GM12892 (cell line): ENCODE results near the gene ARL15.

Experiments used
- DNase-seq: peaks from one replicate; pipeline ENCODE4 v3.0.0; 2011; ENCODE audit not compliant: insufficient read length
- FAIRE-seq: peaks from 2 replicates; lab custom pipeline; 2011; peaks lifted over from hg19 to GRCh38; lab: Jason Lieb, UNC
- POLR2A ChIP-seq: IDR thresholded peaks from 2 replicates; pipeline ENCODE4 v1.6.1; 2011; ENCODE audit warnings: low read depth, low read length, control low read depth
- POLR2AphosphoS5 ChIP-seq: IDR thresholded peaks from 2 replicates; pipeline ENCODE4 v1.6.1; 2011; ENCODE audit warnings: low read depth, low read length, control low read depth
- TAF1 ChIP-seq: IDR thresholded peaks from 2 replicates; pipeline ENCODE4 v1.6.1; 2011; ENCODE audit warnings: low read depth, mild to moderate bottlenecking, control low read depth, low read length, borderline replicate concordance

Gene ARL15

DNA sequence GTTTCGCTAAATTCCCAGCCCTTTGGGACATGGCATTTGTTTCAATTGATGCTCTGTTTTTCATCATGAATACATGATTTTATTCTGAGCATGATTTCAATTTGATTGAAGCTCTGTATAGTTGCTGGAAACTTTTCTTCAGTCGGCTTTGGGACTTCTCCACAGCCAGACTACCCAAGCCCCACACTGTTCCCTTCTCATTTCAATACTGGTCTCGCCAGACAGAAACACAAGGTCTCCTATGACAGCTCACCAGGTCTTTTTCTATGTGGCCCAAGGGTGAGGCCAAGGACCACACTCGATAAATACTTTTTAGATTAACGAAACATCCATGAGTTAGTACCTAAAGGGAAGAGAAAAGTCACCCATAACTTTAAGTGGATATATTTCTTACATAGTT lies 132.2 kb downstream of the ARL15 start:
- no peak for DNase-seq
- no peak for FAIRE-seq
- TF ChIP-seq TAF1 (no peak), POLR2A (no peak), POLR2AphosphoS5 (no peak)

DNA sequence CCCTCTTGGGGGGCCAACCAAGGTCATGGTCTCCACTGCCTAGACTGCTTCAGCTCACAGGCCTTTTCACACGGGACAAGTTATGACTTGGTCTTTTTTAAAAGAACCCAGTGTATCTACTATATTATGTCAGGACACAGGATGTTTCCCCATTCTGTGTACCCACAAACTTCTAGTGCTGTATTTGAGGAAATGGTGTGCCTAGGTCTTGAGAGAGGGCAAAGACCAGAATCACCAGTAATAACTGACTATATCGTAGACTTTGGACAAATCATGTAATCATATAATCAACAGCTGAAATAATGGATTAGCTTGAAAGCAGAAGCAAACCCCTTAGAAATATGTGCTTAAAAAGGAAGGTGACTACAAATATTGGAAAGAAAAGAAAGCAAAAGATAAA lies 133.3 kb downstream of the ARL15 start:
- TF ChIP-seq POLR2AphosphoS5 (no peak), TAF1 (no peak), POLR2A (no peak)
- no peak for FAIRE-seq
- DNase-seq, result no peak

DNA sequence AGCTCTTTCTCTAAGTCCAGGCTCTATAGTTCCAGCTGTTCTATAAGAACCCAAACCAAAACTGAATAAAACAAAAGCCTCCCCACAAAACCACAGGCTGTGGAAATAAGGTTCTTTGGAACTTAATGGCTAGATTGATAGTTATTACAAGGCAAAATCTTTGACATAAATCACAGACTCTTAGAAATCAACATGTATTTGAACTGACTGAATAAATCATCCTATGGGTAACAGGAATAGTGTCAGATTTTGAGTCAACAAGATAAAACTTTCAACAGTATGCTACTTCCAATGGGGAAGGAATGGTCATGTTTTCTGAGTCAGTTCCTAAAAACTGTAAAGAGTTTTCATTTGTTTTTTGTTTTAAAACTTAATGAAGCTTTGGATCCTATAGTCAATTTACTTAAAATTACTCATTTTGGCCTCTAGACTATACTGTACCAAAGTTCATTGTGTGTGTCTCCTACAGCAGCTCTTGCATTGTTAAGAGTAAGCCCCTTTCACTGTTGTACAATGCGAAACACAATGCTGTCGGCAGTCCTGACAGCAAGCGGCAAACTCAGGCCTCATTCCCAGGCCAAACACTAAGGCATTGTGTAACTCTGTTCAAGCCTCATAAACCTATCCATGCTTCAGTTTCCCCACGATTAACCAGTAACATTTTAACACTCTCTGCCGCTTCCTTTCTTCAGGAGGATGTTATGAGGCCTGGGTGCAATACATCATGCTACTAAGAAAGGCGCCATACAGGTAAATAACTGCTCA lies 134.1 kb downstream of the ARL15 start:
- DNase-seq, result no peak
- no peak for TF ChIP-seq POLR2AphosphoS5
- TF ChIP-seq TAF1, result no peak
- TF ChIP-seq POLR2A, result no peak
- FAIRE-seq, result no peak

DNA sequence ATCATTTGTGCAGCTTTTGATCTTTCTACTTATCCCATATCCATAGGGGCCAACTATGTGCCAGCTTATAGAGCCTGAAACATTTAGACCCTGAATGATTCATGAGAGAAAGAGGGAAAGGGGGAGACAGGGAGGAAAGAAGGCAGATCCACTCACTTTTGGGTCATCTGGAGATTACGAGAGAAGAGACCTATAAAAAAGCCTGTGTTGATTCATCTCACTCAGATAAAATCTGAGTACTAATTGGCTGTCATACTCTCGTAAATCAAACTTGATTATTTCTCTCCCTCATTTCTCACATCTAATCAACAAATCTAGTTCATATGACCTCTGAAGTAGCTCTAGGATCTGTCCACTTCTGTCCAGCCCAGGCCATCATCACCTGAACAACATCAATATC lies 137.1 kb downstream of the ARL15 start:
- DNase-seq (no peak), FAIRE-seq (no peak)
- TF ChIP-seq POLR2A, result no peak
- no peak for TF ChIP-seq TAF1
- TF ChIP-seq POLR2AphosphoS5, result no peak

DNA sequence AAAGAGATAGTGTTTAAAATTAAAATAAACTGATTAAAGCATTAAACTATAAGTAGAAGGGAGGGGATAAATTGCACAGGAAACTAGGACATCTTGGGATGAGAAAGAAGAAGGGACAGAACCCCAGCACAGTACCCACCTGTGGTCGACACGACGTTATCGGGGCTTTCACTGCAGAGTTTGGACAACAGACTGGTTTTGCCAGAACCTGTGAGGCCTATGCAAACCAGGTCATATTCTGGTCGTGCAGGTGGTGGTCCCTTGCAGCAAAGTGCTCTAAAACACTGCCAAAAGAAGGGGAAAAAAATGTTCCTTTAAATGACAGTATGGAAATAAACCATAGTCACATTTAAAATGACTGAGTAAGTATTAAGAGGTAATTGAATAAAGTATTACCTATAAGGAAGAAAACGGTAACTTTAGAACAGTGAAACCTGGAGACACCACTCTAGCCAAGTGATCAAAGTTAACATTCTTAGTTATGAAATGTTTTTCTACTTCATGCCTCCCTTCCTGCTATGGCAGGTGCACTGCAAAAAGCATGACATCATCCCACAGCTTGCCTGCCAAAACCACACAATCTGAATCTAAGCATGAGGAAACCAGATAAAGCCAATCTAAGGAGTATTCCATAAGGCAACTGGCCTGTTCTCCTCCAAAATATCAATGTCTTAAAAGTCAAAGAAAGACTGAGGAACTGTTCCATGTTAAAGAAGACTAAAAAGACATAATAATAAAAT lies 138.6 kb downstream of the ARL15 start:
- FAIRE-seq (no peak), DNase-seq (no peak)
- TF ChIP-seq TAF1 (no peak), POLR2AphosphoS5 (no peak), POLR2A (no peak)

DNA sequence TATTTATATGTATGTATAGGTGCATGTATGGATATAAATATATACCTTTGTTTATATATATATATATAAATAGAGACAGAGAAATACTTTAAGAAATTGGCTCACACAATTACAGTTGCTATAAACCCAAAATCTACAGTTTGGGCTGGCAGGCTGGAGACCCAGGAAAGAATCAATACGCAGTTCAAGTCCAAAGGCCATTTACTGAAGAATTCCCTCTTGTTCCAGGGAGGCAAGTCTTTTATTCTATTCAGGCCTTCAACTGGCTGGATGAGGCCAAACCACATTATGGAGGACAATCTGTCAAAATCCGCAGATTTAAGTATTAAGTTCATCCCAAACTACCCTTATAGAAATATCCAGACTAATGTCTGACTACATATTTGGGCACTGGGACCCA lies 144.7 kb downstream of the ARL15 start:
- FAIRE-seq (no peak), DNase-seq (no peak)
- TF ChIP-seq POLR2A (no peak), POLR2AphosphoS5 (no peak), TAF1 (no peak)

DNA sequence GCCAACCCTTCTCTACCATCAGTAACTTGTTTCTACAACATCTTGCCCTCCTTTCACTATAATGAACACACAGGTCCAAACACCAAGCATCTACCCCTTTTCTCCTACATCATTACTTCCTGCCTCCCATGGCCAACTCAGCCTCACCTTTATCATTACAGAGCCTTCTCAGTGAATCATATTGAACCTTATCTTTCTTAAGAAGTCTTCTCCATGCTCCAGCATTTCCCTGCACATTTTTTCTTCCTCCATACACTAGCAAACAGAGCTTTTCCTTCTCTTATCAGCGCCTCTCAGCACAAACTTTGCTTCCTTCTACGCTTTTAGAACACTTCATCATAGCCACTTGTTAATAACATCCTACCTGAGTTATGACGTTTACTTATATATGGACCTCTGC lies 148.2 kb downstream of the ARL15 start:
- no peak for FAIRE-seq
- TF ChIP-seq POLR2AphosphoS5 (no peak), POLR2A (no peak), TAF1 (no peak)
- no peak for DNase-seq

DNA sequence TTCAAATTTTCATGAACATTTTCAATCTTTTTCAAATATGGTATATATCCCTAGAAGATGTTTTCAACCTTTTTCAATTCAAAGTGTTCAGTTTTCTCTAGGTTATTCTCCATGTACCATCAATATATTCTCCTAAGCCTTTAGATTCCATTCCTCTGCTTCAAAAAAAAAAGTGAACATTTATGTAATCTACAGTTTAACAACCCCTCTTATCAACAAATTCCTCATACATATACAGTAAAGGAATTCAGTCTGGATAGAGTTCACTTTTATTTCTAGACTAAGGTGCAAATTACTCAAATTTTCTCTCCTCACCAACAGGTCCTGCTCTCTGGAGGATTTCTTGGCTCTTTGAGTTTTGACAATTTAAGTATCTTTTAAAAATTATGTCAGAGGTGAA lies 150.0 kb downstream of the ARL15 start:
- no peak for DNase-seq
- TF ChIP-seq TAF1 (no peak), POLR2AphosphoS5 (no peak), POLR2A (no peak)
- no peak for FAIRE-seq

DNA sequence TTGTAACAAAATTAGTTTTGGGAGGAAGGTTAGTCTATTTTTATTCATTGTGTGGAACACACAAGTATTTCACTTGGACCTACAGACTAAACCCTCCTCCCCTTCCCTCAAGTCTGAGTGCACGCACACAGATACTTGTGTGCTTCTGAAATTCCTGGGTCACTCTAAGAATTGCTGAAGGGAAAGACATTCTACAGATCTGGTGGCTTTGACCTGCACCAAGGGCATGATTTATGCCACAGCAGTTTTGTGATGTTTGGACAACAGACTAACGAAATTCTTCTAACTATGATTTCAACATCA lies 150.5 kb downstream of the ARL15 start:
- DNase-seq (no peak), FAIRE-seq (no peak)
- TF ChIP-seq TAF1 (no peak), POLR2AphosphoS5 (no peak), POLR2A (no peak)

DNA sequence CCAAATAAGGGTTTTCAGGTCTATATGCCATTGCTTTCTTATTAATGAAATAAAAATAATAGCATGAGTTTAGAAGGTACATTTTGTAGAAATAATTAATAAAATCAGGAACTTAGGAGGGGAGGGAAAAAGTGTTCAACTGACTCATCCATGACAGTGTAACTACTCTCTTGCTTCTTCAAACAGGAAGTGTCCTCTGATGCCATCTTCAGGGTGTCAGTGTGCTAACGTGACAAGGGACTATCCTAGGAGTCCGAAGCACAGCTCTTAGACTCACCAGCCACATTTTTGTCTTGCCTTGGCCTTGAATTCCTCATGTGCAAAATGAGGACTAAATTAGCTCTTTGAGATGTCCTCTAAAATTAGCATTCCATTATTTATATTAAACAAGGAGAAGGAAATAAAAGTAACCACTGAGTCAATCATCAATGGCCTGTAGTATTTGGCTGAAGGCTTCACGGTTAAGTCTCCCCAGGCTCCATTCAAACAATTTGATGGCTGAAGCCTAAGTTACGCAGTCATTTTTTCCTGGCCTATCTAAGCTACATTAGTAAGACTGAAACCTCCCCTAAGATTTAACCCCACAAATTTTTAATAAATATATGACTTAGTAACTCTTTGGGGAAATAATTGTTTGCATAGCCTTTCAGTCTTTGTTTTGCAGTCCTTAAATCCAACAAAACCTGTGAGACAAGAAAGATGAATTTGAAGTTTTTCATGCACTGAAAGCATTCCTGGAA lies 151.1 kb downstream of the ARL15 start:
- FAIRE-seq (no peak), DNase-seq (no peak)
- TF ChIP-seq POLR2A (no peak), POLR2AphosphoS5 (no peak), TAF1 (no peak)

DNA sequence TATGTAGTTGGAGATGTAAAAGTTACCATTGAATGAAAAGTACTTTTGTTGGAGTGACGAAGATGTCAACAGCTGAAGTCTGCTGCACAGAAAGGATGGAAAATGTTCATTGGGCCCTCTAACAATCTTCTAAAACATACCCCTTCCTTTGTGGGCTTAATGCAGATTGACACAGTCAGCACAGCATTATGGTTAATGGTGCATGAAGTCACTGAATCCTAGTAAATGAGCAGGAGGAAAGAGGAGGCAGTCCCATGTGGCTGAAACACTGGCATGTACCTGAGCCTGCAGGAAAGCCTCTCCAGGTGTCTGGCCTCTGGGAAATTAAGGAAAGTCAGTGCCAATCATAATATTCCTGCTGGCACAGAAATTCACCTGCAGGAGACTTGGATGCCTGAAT lies 153.8 kb downstream of the ARL15 start:
- FAIRE-seq, result no peak
- TF ChIP-seq TAF1 (no peak), POLR2A (no peak), POLR2AphosphoS5 (no peak)

More for the DNA sequence above, 153.8 kb downstream of the ARL15 start:
- no peak for DNase-seq
